Upper lobe of right lung (tissue), 1 donor: Measurements from ENCODE around the gene SGSH. TPM values are rescaled to one million over a fixed set of nuclear protein-coding genes. Genes with fewer than 3 reads are reported as not detected.

Experiments
- ATAC-seq: fragments of 200-7000 bp; cut with Tn5 transposase; one replicate; pipeline ENCODE4 v1.9.1; 2020; ENCODE audit warnings: mild to moderate bottlenecking, moderate library complexity
- DNase-seq: peaks from one replicate; pipeline ENCODE4 v3.0.0-alpha.2; 2020
- H3K27ac ChIP-seq: fragments of 200-600 bp; one replicate; pipeline ENCODE4 v1.8.0; 2022
- H3K27me3 ChIP-seq: fragments of 200-600 bp; one replicate; pipeline ENCODE4 v1.8.0; 2022; ENCODE audit warnings: mild to moderate bottlenecking
- H3K36me3 ChIP-seq: fragments of 200-600 bp; one replicate; pipeline ENCODE4 v1.8.0; 2022
- H3K4me1 ChIP-seq: fragments of 200-600 bp; one replicate; pipeline ENCODE4 v1.8.0; 2022
- H3K4me3 ChIP-seq: fragments of 200-600 bp; one replicate; pipeline ENCODE4 v1.8.0; 2022; ENCODE audit warnings: mild to moderate bottlenecking
- H3K9me3 ChIP-seq: fragments of 200-600 bp; one replicate; pipeline ENCODE4 v1.8.0; 2022
- intact Hi-C: fragments of 100-400 bp; cut with DNase I; formaldehyde crosslinking; loops from one replicate; pipeline ENCODE4 v1.11.0; 2022
- total RNA-seq: library from RNA; stranded (reverse); fragmentation: NEBNext Ultra II Directional; extraction: Animal tissue kit (Norgen Biotek cat#: 25700); gene quantifications from one replicate; pipeline ENCODE4 v1.2.1, GENCODE V29; 2021
- TF ChIP-seq, protein P1 (sequence below): fragments of 200-600 bp; IDR thresholded peaks from one replicate; pipeline ENCODE4 v1.8.0; 2022; ENCODE audit warnings: antibody characterized with exemption
- donor health status: DM: no; HTN: yes; CAD: no; lungs with severe emphysema.

SGSH gene
- total RNA-seq, 1 donor from 2014 or later: 59.8 TPM

DNA sequence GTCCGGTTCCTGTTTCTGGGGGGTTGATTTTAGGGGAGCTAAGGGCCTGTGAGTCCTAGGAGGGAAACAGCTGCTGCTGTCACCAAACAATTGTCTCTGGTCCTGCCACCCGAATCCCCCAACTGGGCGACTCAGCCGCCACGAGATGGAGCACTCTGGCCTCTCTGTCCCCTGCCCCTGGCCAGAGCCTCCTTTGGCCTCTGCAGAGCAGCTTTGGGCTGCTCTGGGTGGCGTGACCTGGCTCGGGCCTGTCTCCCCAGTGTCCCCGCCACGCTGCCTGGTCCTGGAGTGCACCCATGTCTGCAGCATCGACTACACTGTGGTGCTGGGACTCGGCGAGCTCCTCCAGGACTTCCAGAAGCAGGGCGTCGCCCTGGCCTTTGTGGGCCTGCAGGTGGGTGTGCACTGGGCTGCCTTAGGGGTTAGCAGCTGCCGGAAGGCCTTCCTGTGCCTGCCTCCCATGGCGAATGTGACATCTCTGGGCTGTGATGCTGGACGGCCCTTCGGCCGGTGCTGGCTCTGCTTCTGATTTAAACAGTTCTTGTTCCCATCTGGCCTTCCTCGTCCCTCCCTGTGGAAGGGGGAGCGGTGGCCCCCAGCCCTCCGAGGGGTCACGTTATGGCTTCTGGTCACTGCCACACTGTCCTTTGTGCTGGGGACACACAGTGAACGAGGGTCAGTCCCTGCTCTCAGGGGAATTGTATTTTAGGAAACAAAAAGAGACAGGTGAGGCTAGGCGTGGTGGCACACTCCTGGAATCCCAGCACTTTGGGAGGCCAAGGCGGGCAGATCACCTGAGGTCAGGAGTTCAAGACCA, 29.0 kb upstream of the SGSH start:
- TF ChIP-seq, protein P1, sequence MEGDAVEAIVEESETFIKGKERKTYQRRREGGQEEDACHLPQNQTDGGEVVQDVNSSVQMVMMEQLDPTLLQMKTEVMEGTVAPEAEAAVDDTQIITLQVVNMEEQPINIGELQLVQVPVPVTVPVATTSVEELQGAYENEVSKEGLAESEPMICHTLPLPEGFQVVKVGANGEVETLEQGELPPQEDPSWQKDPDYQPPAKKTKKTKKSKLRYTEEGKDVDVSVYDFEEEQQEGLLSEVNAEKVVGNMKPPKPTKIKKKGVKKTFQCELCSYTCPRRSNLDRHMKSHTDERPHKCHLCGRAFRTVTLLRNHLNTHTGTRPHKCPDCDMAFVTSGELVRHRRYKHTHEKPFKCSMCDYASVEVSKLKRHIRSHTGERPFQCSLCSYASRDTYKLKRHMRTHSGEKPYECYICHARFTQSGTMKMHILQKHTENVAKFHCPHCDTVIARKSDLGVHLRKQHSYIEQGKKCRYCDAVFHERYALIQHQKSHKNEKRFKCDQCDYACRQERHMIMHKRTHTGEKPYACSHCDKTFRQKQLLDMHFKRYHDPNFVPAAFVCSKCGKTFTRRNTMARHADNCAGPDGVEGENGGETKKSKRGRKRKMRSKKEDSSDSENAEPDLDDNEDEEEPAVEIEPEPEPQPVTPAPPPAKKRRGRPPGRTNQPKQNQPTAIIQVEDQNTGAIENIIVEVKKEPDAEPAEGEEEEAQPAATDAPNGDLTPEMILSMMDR: no peak
- ATAC-seq (no peak), DNase-seq (no peak)
- no peak overlapping the region for H3K4me3 ChIP-seq
- H3K27me3 ChIP-seq: no peaks in the 10 kb centered on the region
- H3K9me3 ChIP-seq: no peaks in the 10 kb centered on the region
- intact Hi-C loops: no loop called here
- no peaks in the 10 kb centered on the region for H3K4me1 ChIP-seq
- H3K27ac ChIP-seq: no peak overlapping the region
- peaks cover 44% of the 10 kb centered on the region for H3K36me3 ChIP-seq

DNA sequence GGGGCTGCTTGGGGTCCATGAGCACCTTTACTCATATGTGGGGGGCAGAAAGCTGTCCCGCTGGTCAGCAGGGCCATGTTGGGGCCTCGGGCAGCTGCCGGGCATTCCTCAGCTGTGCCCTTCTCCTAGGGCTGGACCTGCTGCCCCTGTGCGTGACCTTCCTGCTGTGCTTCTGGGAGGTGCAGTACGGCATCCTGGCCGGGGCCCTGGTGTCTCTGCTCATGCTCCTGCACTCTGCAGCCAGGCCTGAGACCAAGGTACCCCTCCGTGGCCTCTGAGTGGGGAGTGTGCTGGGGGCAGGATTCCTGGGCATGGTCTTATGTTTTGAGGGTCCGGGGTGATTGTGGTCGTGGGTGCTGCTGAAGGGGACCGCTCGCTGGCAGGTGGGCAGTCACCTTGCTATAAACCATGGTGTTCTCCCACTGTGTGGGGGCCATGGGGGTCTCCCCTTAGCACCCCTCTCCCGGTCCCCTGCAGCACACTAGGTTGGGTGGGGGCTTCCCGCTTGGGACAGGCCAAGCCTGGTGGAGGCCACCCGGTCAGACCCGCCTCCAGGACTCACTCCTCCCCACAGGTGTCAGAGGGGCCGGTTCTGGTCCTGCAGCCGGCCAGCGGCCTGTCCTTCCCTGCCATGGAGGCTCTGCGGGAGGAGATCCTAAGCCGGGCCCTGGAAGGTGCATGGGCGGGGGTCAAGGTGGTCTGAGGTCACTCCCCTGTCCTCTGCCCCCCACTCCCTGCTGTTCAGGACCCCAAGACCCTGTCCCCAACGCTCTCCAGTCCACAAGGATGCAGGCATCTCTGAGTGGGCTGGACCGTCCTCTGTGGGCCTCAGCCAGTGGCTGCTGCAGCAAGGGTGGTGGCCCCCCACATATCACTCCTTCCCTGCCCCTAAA, 28.1 kb upstream of the SGSH start:
- ATAC-seq (no peak), DNase-seq (no peak)
- no peak overlapping the region for H3K27ac ChIP-seq
- TF ChIP-seq, protein P1: no peak
- no peaks in the 10 kb centered on the region for H3K27me3 ChIP-seq
- H3K36me3 ChIP-seq: peaks cover 48% of the 10 kb centered on the region
- intact Hi-C loops: no loop called here
- no peaks in the 10 kb centered on the region for H3K9me3 ChIP-seq
- no peak overlapping the region for H3K4me3 ChIP-seq
- no peaks in the 10 kb centered on the region for H3K4me1 ChIP-seq

DNA sequence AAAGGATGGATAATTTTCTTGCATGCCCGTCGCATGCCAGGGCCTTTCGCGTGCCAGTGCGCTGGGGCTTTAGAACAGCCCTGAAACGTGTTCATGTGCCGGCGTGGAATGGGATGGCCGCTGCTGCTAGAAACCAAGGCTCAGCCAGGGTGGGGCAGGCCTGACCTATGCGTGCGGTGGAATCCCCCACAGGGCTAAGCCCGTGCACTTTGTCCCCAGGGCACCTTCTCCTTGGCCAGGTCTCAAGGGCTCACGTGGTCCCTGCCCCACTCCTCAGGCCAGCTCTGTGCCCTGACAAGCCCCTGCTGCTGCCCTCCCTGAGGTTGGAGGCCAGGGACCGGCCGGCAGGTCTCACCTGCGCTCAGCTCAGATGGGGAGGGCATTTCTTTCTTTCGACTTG, 27.4 kb upstream of the SGSH start:
- Histone ChIP-seq H3K4me1 (no peaks in the 10 kb centered on the region), H3K36me3 (peaks cover 49% of the 10 kb centered on the region), H3K27ac (no peak overlapping the region), H3K27me3 (no peaks in the 10 kb centered on the region), H3K4me3 (no peak overlapping the region), H3K9me3 (no peaks in the 10 kb centered on the region)
- DNase-seq: no peak
- TF ChIP-seq, protein P1: no peak
- no peak for ATAC-seq
- intact Hi-C loops: no loop called here

DNA sequence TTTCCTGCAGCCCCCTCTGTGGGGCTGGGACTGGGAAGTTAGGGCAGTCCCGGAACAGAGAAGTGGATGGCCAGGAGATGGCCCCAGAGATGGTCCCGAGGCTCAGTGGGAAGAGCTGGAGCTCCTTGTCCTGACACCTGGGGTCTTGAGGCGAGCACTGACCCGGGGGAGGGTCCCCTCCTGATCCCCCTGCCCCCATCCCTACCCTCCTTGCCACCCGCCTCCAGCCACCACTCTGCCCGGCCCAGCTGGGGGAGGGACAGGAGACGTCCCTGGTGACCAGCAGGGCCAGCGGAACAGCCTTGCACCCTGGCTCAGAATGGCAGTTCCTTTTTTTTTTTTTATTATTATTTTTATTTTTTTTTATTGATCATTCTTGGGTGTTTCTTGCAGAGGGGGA, 26.6 kb upstream of the SGSH start:
- TF ChIP-seq, protein P1: no peak
- Histone ChIP-seq H3K36me3 (peaks cover 56% of the 10 kb centered on the region), H3K9me3 (no peaks in the 10 kb centered on the region), H3K27ac (no peak overlapping the region), H3K4me3 (no peak overlapping the region), H3K4me1 (no peaks in the 10 kb centered on the region), H3K27me3 (no peaks in the 10 kb centered on the region)
- intact Hi-C loops: no loop called here
- ATAC-seq (no peak), DNase-seq (no peak)

DNA sequence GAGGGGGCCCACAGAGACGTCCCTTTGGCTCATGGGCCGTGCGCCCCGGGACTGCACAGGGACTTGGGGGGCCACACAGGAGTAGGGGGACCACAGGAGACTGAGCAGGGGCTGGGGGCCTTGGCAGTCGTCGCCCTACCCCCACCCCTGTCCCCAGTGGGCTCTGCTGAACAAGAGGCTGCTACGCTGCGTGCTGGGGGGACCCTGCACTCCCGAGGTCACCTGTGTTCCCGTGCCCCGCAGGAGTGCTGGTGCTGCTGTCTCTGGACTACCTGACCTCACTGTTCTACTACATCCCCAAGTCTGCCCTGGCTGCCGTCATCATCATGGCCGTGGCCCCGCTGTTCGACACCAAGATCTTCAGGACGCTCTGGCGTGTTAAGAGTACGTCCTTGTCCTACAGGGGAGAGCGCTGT, 26.1 kb upstream of the SGSH start:
- DNase-seq: no peak
- Histone ChIP-seq H3K9me3 (no peaks in the 10 kb centered on the region), H3K27ac (no peak overlapping the region), H3K4me3 (no peak overlapping the region), H3K4me1 (no peaks in the 10 kb centered on the region), H3K27me3 (no peaks in the 10 kb centered on the region), H3K36me3 (peaks cover 60% of the 10 kb centered on the region)
- TF ChIP-seq, protein P1: no peak
- intact Hi-C loops: no loop called here
- no peak for ATAC-seq
